ENCODE measurements around the gene RAE1.

Gene RAE1

DNA sequence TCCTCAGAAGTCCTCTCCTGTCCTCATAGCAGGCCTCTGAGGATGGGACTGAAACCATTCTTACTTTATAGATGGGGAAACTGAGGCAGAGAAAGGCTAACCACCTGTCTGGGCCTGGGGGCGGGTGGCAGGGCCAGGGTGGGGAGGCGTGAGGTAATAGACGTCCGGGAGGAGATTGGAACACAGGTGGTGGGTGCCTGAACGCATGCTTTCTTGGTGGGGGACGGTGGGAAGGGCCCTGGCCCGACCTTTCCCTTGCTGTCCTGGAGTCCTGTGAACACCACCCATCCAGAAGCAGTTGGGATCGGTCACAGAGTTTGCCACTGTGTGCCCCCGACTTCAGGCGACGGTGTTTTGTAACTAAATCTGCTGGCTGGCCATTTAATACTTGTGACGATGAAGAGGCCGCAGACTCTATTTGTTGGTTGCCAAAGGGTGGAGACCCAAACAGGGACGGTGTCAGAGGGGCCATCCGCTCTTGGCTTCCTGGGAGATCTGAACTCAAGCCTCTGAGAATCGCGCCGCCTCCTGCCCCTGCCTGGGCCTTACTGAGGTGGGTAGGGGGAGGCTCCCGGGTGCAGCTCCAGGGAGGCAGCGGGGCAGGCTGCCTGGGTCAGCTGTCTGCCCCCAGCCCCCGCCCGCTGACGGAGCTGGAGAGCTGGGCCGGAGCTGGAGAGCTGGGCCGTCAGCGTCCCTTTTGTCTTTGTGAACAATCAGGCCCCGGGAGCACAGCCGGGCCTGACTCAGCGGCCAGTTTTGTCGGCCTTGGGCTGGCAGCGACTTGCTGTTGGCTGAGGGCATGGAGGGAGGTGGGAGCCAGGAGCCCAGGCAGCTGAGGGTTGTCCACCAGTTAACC lies 44.3 kb downstream of the RAE1 start:
- Histone ChIP-seq H3K9ac (ENCODE audit: low read length) (peak overlapping the region; percentile 21), H4K5ac (ENCODE audit: low read length) (no peak overlapping the region), H3K4me3 (ENCODE audit: low read length) (no peak overlapping the region), H2AK5ac (ENCODE audit: low read length) (no peak overlapping the region), H3K4me1 (ENCODE audit: control insufficient read depth, low read depth, low read length) (peaks cover 3% of the 10 kb centered on the region), H3K27ac (ENCODE audit: low read depth, low read length) (no peak overlapping the region), H3K18ac (ENCODE audit: low read length) (no peak overlapping the region), H3K27me3 (ENCODE audit: insufficient read depth, low read length, poor library complexity) (no peaks in the 10 kb centered on the region), H3K79me2 (ENCODE audit: control insufficient read depth, insufficient read depth, low read length) (peaks cover 44% of the 10 kb centered on the region), H4K8ac (ENCODE audit: low read depth, low read length) (no peak overlapping the region), H3K23ac (ENCODE audit: low read length) (no peak overlapping the region), H2BK15ac (replicated peaks; ENCODE audit: low read depth) (no peak overlapping the region), H3K4me2 (ENCODE audit: low read length) (no peak overlapping the region), H2BK120ac (ENCODE audit: low read depth, low read length) (no peak overlapping the region), H3K79me1 (ENCODE audit: low read length) (peaks cover 31% of the 10 kb centered on the region), H3K4ac (ENCODE audit: low read depth, low read length) (no peak overlapping the region), H3K36me3 (ENCODE audit: control insufficient read depth, insufficient read depth, low read length) (peaks cover 12% of the 10 kb centered on the region), H3K56ac (ENCODE audit: low read length) (peak overlapping the region; percentile 49), H2BK5ac (ENCODE audit: low read length) (no peak overlapping the region)
- peak; percentile 40 for DNase-seq
- WGBS (ENCODE audit: extremely low coverage, insufficient coverage, low lambda C conversion rate), result no CpG with 5 or more reads among the region's 31 CpGs

DNA sequence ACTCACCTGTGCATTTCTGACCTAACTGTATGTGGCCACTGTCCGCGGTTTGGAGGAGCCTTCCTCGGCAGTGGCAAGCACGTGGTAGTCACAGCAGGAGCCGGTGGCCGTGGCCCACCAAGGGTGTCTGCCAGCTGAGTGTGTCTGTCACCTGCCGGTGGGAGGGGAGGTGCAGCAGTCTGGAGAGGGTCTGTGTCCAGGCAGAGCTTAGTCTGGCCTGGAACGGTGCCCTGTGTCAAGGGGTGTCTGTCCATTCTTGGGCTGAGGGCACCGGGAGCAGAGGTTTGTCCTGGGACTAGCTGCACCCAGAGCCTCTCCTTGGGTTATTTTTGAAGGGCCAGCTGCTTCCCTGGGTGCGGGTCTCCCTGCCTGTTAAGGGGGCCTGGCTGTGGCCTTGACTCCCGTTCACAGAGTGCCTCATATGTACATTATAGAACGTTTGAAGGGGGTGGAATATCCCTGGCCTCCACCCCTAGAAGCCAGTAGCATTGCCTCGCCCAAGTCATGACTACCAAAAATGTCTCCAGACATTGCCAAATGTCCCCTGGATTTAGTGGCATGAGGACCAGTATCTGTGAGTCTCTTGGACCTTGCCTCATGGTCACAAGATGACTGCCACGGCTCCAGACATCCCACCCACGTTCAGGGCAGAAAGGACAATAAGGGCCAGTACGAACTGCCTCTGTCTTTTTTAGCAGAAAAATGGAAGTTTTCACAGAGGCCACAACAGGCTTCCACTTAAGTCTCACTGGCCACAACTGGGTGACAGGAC lies 45.3 kb downstream of the RAE1 start:
- Histone ChIP-seq H2BK5ac (ENCODE audit: low read length) (no peak overlapping the region), H3K4me3 (ENCODE audit: low read length) (no peak overlapping the region), H3K4me2 (ENCODE audit: low read length) (no peak overlapping the region), H4K8ac (ENCODE audit: low read depth, low read length) (no peak overlapping the region), H3K23ac (ENCODE audit: low read length) (no peak overlapping the region), H3K18ac (ENCODE audit: low read length) (no peak overlapping the region), H2BK15ac (replicated peaks; ENCODE audit: low read depth) (no peak overlapping the region), H3K79me1 (ENCODE audit: low read length) (peaks cover 31% of the 10 kb centered on the region), H3K79me2 (ENCODE audit: control insufficient read depth, insufficient read depth, low read length) (peaks cover 44% of the 10 kb centered on the region), H3K27ac (ENCODE audit: low read depth, low read length) (no peak overlapping the region), H3K56ac (ENCODE audit: low read length) (no peak overlapping the region), H3K9ac (ENCODE audit: low read length) (no peak overlapping the region), H4K5ac (ENCODE audit: low read length) (no peak overlapping the region), H2BK120ac (ENCODE audit: low read depth, low read length) (no peak overlapping the region), H3K27me3 (ENCODE audit: insufficient read depth, low read length, poor library complexity) (no peaks in the 10 kb centered on the region), H3K36me3 (ENCODE audit: control insufficient read depth, insufficient read depth, low read length) (peaks cover 12% of the 10 kb centered on the region), H3K4ac (ENCODE audit: low read depth, low read length) (no peak overlapping the region), H3K4me1 (ENCODE audit: control insufficient read depth, low read depth, low read length) (peaks cover 3% of the 10 kb centered on the region), H2AK5ac (ENCODE audit: low read length) (no peak overlapping the region)
- WGBS (ENCODE audit: extremely low coverage, insufficient coverage, low lambda C conversion rate), result no CpG with 5 or more reads among the region's 16 CpGs
- DNase-seq, result no peak

- H3K4ac ChIP-seq (ENCODE audit: low read depth, low read length), result no peak overlapping the region
- peaks cover 40% of the 10 kb centered on the region for H3K79me2 ChIP-seq (ENCODE audit: control insufficient read depth, insufficient read depth, low read length)
- H4K5ac ChIP-seq (ENCODE audit: low read length), result no peak overlapping the region
- H2AK5ac ChIP-seq (ENCODE audit: low read length), result no peak overlapping the region
- WGBS (ENCODE audit: extremely low coverage, insufficient coverage, low lambda C conversion rate), result no CpG with 5 or more reads among the region's 16 CpGs
- H3K4me3 ChIP-seq (ENCODE audit: low read length), result no peak overlapping the region
- no peak for DNase-seq
- no peak overlapping the region for H3K27ac ChIP-seq (ENCODE audit: low read depth, low read length)
- H3K9ac ChIP-seq (ENCODE audit: low read length), result no peak overlapping the region
- H3K4me2 ChIP-seq (ENCODE audit: low read length), result no peak overlapping the region
- H3K4me1 ChIP-seq (ENCODE audit: control insufficient read depth, low read depth, low read length), result peaks cover 3% of the 10 kb centered on the region
- no peak overlapping the region for H3K18ac ChIP-seq (ENCODE audit: low read length)
- H3K36me3 ChIP-seq (ENCODE audit: control insufficient read depth, insufficient read depth, low read length), result peaks cover 14% of the 10 kb centered on the region
- H2BK5ac ChIP-seq (ENCODE audit: low read length), result no peak overlapping the region
- H2BK120ac ChIP-seq (ENCODE audit: low read depth, low read length), result no peak overlapping the region
- H3K56ac ChIP-seq (ENCODE audit: low read length), result no peak overlapping the region
- H3K23ac ChIP-seq (ENCODE audit: low read length), result no peak overlapping the region
- H2BK15ac ChIP-seq (replicated peaks; ENCODE audit: low read depth), result no peak overlapping the region
- H4K8ac ChIP-seq (ENCODE audit: low read depth, low read length), result no peak overlapping the region
- H3K27me3 ChIP-seq (ENCODE audit: insufficient read depth, low read length, poor library complexity), result no peaks in the 10 kb centered on the region
- H3K79me1 ChIP-seq (ENCODE audit: low read length), result peaks cover 32% of the 10 kb centered on the region
Observed at GRCh38 chr20:57396984-57397692, 46.1 kb downstream of the RAE1 start.

DNA sequence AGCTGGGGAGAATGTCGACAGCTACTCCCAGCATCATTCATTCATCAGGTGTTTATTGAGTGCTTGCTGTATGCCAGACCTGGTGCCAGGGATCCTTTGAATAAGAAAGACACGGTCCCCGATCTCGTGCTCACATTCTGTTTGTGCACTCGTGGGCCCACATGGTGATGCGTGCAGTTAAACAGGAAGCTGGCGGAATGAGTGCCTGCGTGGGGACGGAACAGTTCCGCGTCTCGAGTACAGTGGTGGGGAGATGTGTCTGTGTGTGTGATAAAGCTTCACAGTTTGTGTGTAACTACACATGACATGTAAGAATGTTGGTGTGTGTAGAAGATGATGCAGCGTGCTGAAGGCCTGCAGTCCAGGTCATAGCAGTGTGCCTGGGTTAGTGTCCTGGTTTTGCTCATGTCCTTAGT lies 46.6 kb downstream of the RAE1 start:
- Histone ChIP-seq H3K23ac (ENCODE audit: low read length) (no peak overlapping the region), H3K56ac (ENCODE audit: low read length) (no peak overlapping the region), H2AK5ac (ENCODE audit: low read length) (no peak overlapping the region), H3K36me3 (ENCODE audit: control insufficient read depth, insufficient read depth, low read length) (peaks cover 16% of the 10 kb centered on the region), H3K9ac (ENCODE audit: low read length) (no peak overlapping the region), H3K4me2 (ENCODE audit: low read length) (no peak overlapping the region), H3K4me3 (ENCODE audit: low read length) (no peak overlapping the region), H2BK15ac (replicated peaks; ENCODE audit: low read depth) (no peak overlapping the region), H3K4me1 (ENCODE audit: control insufficient read depth, low read depth, low read length) (no peaks in the 10 kb centered on the region), H3K27ac (ENCODE audit: low read depth, low read length) (no peak overlapping the region), H4K8ac (ENCODE audit: low read depth, low read length) (no peak overlapping the region), H3K18ac (ENCODE audit: low read length) (no peak overlapping the region), H2BK5ac (ENCODE audit: low read length) (no peak overlapping the region), H3K79me2 (ENCODE audit: control insufficient read depth, insufficient read depth, low read length) (peaks cover 34% of the 10 kb centered on the region), H4K5ac (ENCODE audit: low read length) (no peak overlapping the region), H3K79me1 (ENCODE audit: low read length) (peaks cover 29% of the 10 kb centered on the region), H3K27me3 (ENCODE audit: insufficient read depth, low read length, poor library complexity) (no peaks in the 10 kb centered on the region), H2BK120ac (ENCODE audit: low read depth, low read length) (no peak overlapping the region), H3K4ac (ENCODE audit: low read depth, low read length) (no peak overlapping the region)
- WGBS (ENCODE audit: extremely low coverage, insufficient coverage, low lambda C conversion rate), result no CpG with 5 or more reads among the region's 13 CpGs
- no peak for DNase-seq

DNA sequence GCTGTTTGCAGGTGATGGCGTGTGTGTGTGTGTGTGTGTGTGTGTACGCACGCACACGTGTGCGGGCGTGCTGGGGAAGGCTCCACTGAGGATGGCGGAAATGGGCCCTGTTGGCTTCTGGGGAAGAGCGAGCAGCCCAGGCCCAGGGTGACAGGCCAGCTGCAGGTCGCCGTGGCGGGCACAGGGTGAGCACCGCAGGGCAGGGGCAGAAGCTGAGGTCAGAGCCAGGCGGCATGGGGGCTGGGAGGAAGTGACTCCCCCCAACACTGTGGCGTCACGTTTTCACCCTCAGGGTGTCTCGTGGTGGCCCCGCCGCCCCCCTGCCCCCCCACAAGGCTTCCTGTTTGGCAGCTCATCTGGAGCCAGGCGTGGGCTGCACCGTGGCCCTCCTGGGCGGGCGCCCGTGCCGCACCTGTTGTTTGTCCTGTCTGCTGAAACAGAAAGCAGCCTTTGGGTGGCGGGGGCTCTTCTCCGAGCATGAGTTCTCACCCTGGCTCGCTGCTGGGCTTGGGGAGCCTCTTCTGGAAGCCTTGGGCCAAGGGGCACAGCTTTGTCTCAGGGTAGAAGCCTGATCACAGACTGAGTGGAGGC lies 47.3 kb downstream of the RAE1 start:
- no peak overlapping the region for H3K27ac ChIP-seq (ENCODE audit: low read depth, low read length)

More for the DNA sequence above, 47.3 kb downstream of the RAE1 start:
- Histone ChIP-seq H3K4me2 (ENCODE audit: low read length) (no peak overlapping the region), H3K18ac (ENCODE audit: low read length) (no peak overlapping the region), H3K23ac (ENCODE audit: low read length) (no peak overlapping the region), H3K36me3 (ENCODE audit: control insufficient read depth, insufficient read depth, low read length) (peaks cover 16% of the 10 kb centered on the region), H2AK5ac (ENCODE audit: low read length) (no peak overlapping the region), H3K9ac (ENCODE audit: low read length) (no peak overlapping the region), H3K4me1 (ENCODE audit: control insufficient read depth, low read depth, low read length) (no peaks in the 10 kb centered on the region), H2BK5ac (ENCODE audit: low read length) (no peak overlapping the region), H3K4me3 (ENCODE audit: low read length) (no peak overlapping the region), H3K56ac (ENCODE audit: low read length) (no peak overlapping the region), H3K79me2 (ENCODE audit: control insufficient read depth, insufficient read depth, low read length) (peaks cover 31% of the 10 kb centered on the region), H3K4ac (ENCODE audit: low read depth, low read length) (no peak overlapping the region), H2BK15ac (replicated peaks; ENCODE audit: low read depth) (no peak overlapping the region), H4K8ac (ENCODE audit: low read depth, low read length) (no peak overlapping the region), H2BK120ac (ENCODE audit: low read depth, low read length) (no peak overlapping the region), H3K79me1 (ENCODE audit: low read length) (peaks cover 24% of the 10 kb centered on the region), H4K5ac (ENCODE audit: low read length) (no peak overlapping the region), H3K27me3 (ENCODE audit: insufficient read depth, low read length, poor library complexity) (no peaks in the 10 kb centered on the region)
- no CpG with 5 or more reads among the region's 27 CpGs for WGBS (ENCODE audit: extremely low coverage, insufficient coverage, low lambda C conversion rate)
- DNase-seq, result no peak
